Panc1 (cell line): Measurements from ENCODE around the gene PAH. TPM values are rescaled to one million over a fixed set of nuclear protein-coding genes. Genes with fewer than 3 reads are reported as not detected.
A peak's percentile ranks its signal among the peaks of the same experiment; 100 is the strongest.

Experiments used
- ATAC-seq: fragments of 200-7000 bp; cut with Tn5 transposase; 2 replicates; pipeline ENCODE4 v1.9.1; 2020; ENCODE audit warnings: mild to moderate bottlenecking, moderate library complexity
- BruUV-seq: library from RNA; stranded (reverse); fragments of 400-500 nt; replicated peaks from 2 replicates; lab custom pipeline; 2021; lab: Mats Ljungman, UMichigan
- CTCF ChIA-PET: fragments of 300-600 bp; sonication (Branson Sonifier 250); formaldehyde crosslinking; loops from one replicate; lab custom pipeline; 2022; ENCODE audit warnings: antibody characterized with exemption; lab: Charles Lee
- POLR2A ChIA-PET: fragments of 300-600 bp; sonication (Branson Sonifier 250); formaldehyde crosslinking; loops from one replicate; lab custom pipeline; 2022; ENCODE audit warnings: antibody characterized with exemption; lab: Charles Lee
- DNase-seq: peaks from one replicate; pipeline ENCODE4 v3.0.0-alpha.2; 2010; ENCODE audit warnings: low read depth, low spot score
- H3K27ac ChIP-seq: 2 replicates; pipeline ENCODE4 v1.5.1; 2011; ENCODE audit warnings: mild to moderate bottlenecking, low read length, inconsistent platforms
- H3K27me3 ChIP-seq: fragments of 200-500 bp; sonication (Bioruptor generic); 2 replicates; pipeline ENCODE4 v1.6.0; 2014; ENCODE audit warnings: low read length, inconsistent platforms; ENCODE audit not compliant: control insufficient read depth, insufficient read depth
- H3K36me3 ChIP-seq: fragments of 200-500 bp; sonication (Bioruptor generic); 2 replicates; pipeline ENCODE4 v1.5.1; 2014; ENCODE audit warnings: inconsistent platforms, mild to moderate bottlenecking, low read length, moderate library complexity; ENCODE audit not compliant: control insufficient read depth, insufficient read depth
- H3K4me1 ChIP-seq: 2 replicates; pipeline ENCODE4 v1.5.1; 2011; ENCODE audit warnings: inconsistent platforms, mild to moderate bottlenecking, low read length, moderate library complexity; ENCODE audit not compliant: control insufficient read depth, insufficient read depth
- H3K4me3 ChIP-seq, 2 experiments: 2 replicates each; pipeline ENCODE4 v1.5.1; 2011 to 2012; ENCODE audit warnings: low read depth in 2 of 2, low read length in 2 of 2, mild to moderate bottlenecking in 2 of 2, inconsistent platforms in 1 of 2, moderate library complexity in 1 of 2
- H3K9me3 ChIP-seq: fragments of 200-500 bp; sonication (Bioruptor generic); 2 replicates; pipeline ENCODE4 v1.5.1; 2014; ENCODE audit warnings: low read depth, mild to moderate bottlenecking, inconsistent platforms, low read length, moderate library complexity; ENCODE audit not compliant: control insufficient read depth, insufficient read depth
- CTCF ChIP-seq: fragments of 450-650 bp; IDR thresholded peaks from 2 replicates; pipeline ENCODE4 v1.5.1; 2017; ENCODE audit warnings: mild to moderate bottlenecking
- POLR2AphosphoS5 ChIP-seq: IDR thresholded peaks from 2 replicates; pipeline ENCODE4 v1.6.1; 2012; ENCODE audit warnings: mild to moderate bottlenecking, low read depth, low read length, moderate library complexity
- REST ChIP-seq, 2 experiments: IDR thresholded peaks; 2 replicates each; pipeline ENCODE4 v1.6.1; 2011 to 2012; ENCODE audit warnings: low read depth in 2 of 2, control low read depth in 1 of 2, low read length in 1 of 2, mild to moderate bottlenecking in 1 of 2, moderate library complexity in 1 of 2; ENCODE audit not compliant: insufficient read depth in 1 of 2
- SIN3A ChIP-seq: IDR thresholded peaks from 2 replicates; pipeline ENCODE4 v1.6.1; 2012; ENCODE audit warnings: low read depth, mild to moderate bottlenecking, low read length, moderate library complexity, borderline replicate concordance; ENCODE audit not compliant: insufficient read depth
- TCF7L2 ChIP-seq: IDR thresholded peaks from 2 replicates; pipeline ENCODE4 v1.6.1; 2011; ENCODE audit warnings: mild to moderate bottlenecking, low read depth, low read length, inconsistent platforms
- in situ Hi-C: cut with HindIII; loops from 2 replicates; pipeline ENCODE4 v1.10.0; 2016; ENCODE audit warnings: low sequenced_read_pairs, low pct_unique_long_range_greater_than_20kb
- intact Hi-C: fragments of 100-400 bp; cut with micrococcal nuclease; formaldehyde crosslinking; loops from one replicate; pipeline ENCODE4 v1.10.0; 2022; ENCODE audit not compliant: unreplicated experiment
- total RNA-seq: library from RNA; stranded (reverse); gene quantifications from one replicate; pipeline ENCODE4 v1.2.1, GENCODE V29; 2021; ENCODE audit not compliant: unreplicated experiment

The PAH gene
- total RNA-seq, 1 experiment from 2014 or later: 0.51 TPM

- H3K4me1 ChIP-seq: no peaks in the 10 kb centered on the region
- ATAC-seq: no peak
- no peak overlapping the region for H3K27ac ChIP-seq
- POLR2A ChIA-PET: no interaction called here
- H3K27me3 ChIP-seq: peaks cover 16% of the 10 kb centered on the region
- DNase-seq: no peak
- intact Hi-C loops: no loop called here
- CTCF ChIA-PET: no interaction called here
- H3K36me3 ChIP-seq: no peaks in the 10 kb centered on the region
- in situ Hi-C loops: no loop called here
- BruUV-seq: no TSS peak
- TF ChIP-seq TCF7L2 (no peak), POLR2AphosphoS5 (no peak), CTCF (no peak), REST (IDR thresholded peaks at IDR 0.05; ENCODE audit: insufficient read depth in 1 of 2, low read depth in 2 of 2, low read length in 1 of 2) (no peak), SIN3A (no peak)
- peak overlapping the region; percentile 23 to 35 for H3K4me3 ChIP-seq
- no peaks in the 10 kb centered on the region for H3K9me3 ChIP-seq
Measured at GRCh38 chr12:102958073-102958829, 41.2 kb upstream of the PAH start.

- in situ Hi-C loops: no loop called here
- Histone ChIP-seq H3K27ac (no peak within 1 kb of the TSS), H3K4me1 (no peaks in the 10 kb centered on the region), H3K9me3 (no peaks in the 10 kb centered on the region), H3K36me3 (no peaks in the 10 kb centered on the region), H3K27me3 (peaks cover 15% of the 10 kb centered on the region), H3K4me3 (peak within 1 kb of the TSS; percentile 23 to 35)
- ATAC-seq (0 out of 2 replicates have a peak, but pooled peaks have one; percentile 26), DNase-seq (no peak)
- intact Hi-C loops: no loop called here
- ChIA-PET POLR2A (no interaction called here), CTCF (interaction anchor here (0.6 kb wide), 1 partner anchor 770 kb away, joined by 3 read pairs; no protein-coding TSS in a partner anchor)
- no TSS peak for BruUV-seq
- TF ChIP-seq SIN3A (no peak), POLR2AphosphoS5 (no peak), CTCF (no peak), REST (IDR thresholded peaks at IDR 0.05; ENCODE audit: insufficient read depth in 1 of 2, low read depth in 2 of 2, low read length in 1 of 2) (no peak), TCF7L2 (no peak)
Measured at GRCh38 chr12:102957339-102958050, 40.5 kb upstream of the PAH start, which contains the start of gene ASCL1. Gene ASCL1 (plus strand): TSS chr12:102957674. CDS start chr12:102958245, 571 bp downstream.
